Activated CD4-positive, alpha-beta memory T cell treated with anti-CD3 and anti-CD28 coated beads for 36 hours (primary cell): ENCODE data around the gene MMP10. TPM values are rescaled to one million over a fixed set of nuclear protein-coding genes. Genes with fewer than 3 reads are reported as not detected.
"Not testable (repeated sequence)": the region's sequence is repeated elsewhere in the genome, so short reads cannot be mapped to it uniquely, and the experiment has no call there.

Experiments
- CTCF ChIA-PET: fragments of 350-600 bp; sonication (Branson Sonifier 250); formaldehyde crosslinking; loops from one replicate; lab custom pipeline; 2021; ENCODE audit warnings: antibody characterized with exemption, inconsistent platforms; lab: Charles Lee
- POLR2A ChIA-PET: fragments of 350-600 bp; sonication (Branson Sonifier 250); formaldehyde crosslinking; loops from one replicate; lab custom pipeline; 2021; ENCODE audit warnings: antibody characterized with exemption; lab: Charles Lee
- DNase-seq: peaks from one replicate; pipeline ENCODE4 v3.0.0-alpha.2; 2020
- H3K27ac Mint-ChIP-seq: one replicate; pipeline ENCODE4 v1.8.0; 2021; ENCODE audit warnings: mixed read lengths
- H3K27me3 Mint-ChIP-seq: one replicate; pipeline ENCODE4 v1.8.0; 2021; ENCODE audit warnings: mixed read lengths
- H3K36me3 Mint-ChIP-seq: one replicate; pipeline ENCODE4 v1.8.0; 2021; ENCODE audit warnings: mixed read lengths
- H3K4me1 Mint-ChIP-seq: one replicate; pipeline ENCODE4 v1.8.0; 2021; ENCODE audit warnings: low read depth, mixed read lengths
- H3K4me3 Mint-ChIP-seq: one replicate; pipeline ENCODE4 v1.8.0; 2021; ENCODE audit warnings: mild to moderate bottlenecking, mixed read lengths
- H3K9me3 Mint-ChIP-seq: one replicate; pipeline ENCODE4 v1.8.0; 2021; ENCODE audit warnings: mixed read lengths
- intact Hi-C: fragments of 100-400 bp; cut with micrococcal nuclease; formaldehyde crosslinking; loops from one replicate; pipeline ENCODE4 v1.15.1; 2023
- total RNA-seq, 2 experiments: library from RNA; stranded (reverse); gene quantifications; one replicate each; pipeline ENCODE4 v1.2.3, GENCODE V29; 2021

MMP10 gene
- total RNA-seq, 2 experiments from 2014 or later = not detected

- H3K4me1 Mint-ChIP-seq, H3K9me3 Mint-ChIP-seq, H3K36me3 Mint-ChIP-seq, DNase-seq, H3K4me3 Mint-ChIP-seq, intact Hi-C loops, CTCF ChIA-PET, H3K27me3 Mint-ChIP-seq, POLR2A ChIA-PET, H3K27ac Mint-ChIP-seq: not testable (repeated sequence)
These were observed 33.5 kb downstream of the MMP10 start for GRCh38 chr11:102746746-102747578.

- Mint-ChIP-seq H3K36me3 (no peaks in the 10 kb centered on the region), H3K27me3 (peaks cover 2% of the 10 kb centered on the region), H3K27ac (no peak overlapping the region), H3K4me1 (no peaks in the 10 kb centered on the region), H3K4me3 (no peak overlapping the region), H3K9me3 (no peaks in the 10 kb centered on the region)
- ChIA-PET POLR2A (no interaction called here), CTCF (interaction anchor here (0.6 to 2.8 kb wide), 5 partner anchors 16 to 206 kb away, joined by 3 to 14 read pairs (median 5); no protein-coding TSS in a partner anchor)
- intact Hi-C loops = no loop called here
- DNase-seq = no peak
These were observed 45.8 kb downstream of the MMP10 start for GRCh38 chr11:102734650-102735049.

GRCh38 chr11:102733232-102733875 lies 47.1 kb downstream of the MMP10 start:
- peak; percentile 70 for DNase-seq
- H3K36me3 Mint-ChIP-seq = no peaks in the 10 kb centered on the region
- intact Hi-C loops = loop anchor here (1.0 kb wide), 1 partner anchor 208 kb away; no protein-coding TSS in a partner anchor
- H3K27ac Mint-ChIP-seq = no peak overlapping the region
- ChIA-PET CTCF (interaction anchor here (0.8 to 2.8 kb wide), 5 partner anchors 17 to 208 kb away, joined by 3 to 14 read pairs (median 5); no protein-coding TSS in a partner anchor), POLR2A (no interaction called here)
- H3K4me3 Mint-ChIP-seq = no peak overlapping the region
- H3K4me1 Mint-ChIP-seq = no peaks in the 10 kb centered on the region
- peaks cover 2% of the 10 kb centered on the region for H3K27me3 Mint-ChIP-seq
- H3K9me3 Mint-ChIP-seq = no peaks in the 10 kb centered on the region

- DNase-seq, POLR2A ChIA-PET, H3K4me1 Mint-ChIP-seq, H3K27me3 Mint-ChIP-seq, H3K4me3 Mint-ChIP-seq, H3K9me3 Mint-ChIP-seq, intact Hi-C loops, H3K27ac Mint-ChIP-seq, H3K36me3 Mint-ChIP-seq, CTCF ChIA-PET: not testable (repeated sequence)
These were observed 49.5 kb downstream of the MMP10 start for GRCh38 chr11:102730944-102731343.

GRCh38 chr11:102729849-102730815 lies 50.3 kb downstream of the MMP10 start:
- no peaks in the 10 kb centered on the region for H3K4me1 Mint-ChIP-seq
- no peaks in the 10 kb centered on the region for H3K9me3 Mint-ChIP-seq
- DNase-seq = no peak
- CTCF ChIA-PET = no interaction called here
- intact Hi-C loops = no loop called here
- H3K27ac Mint-ChIP-seq = no peak overlapping the region
- POLR2A ChIA-PET = no interaction called here
- no peaks in the 10 kb centered on the region for H3K27me3 Mint-ChIP-seq
- H3K4me3 Mint-ChIP-seq = no peak overlapping the region
- no peaks in the 10 kb centered on the region for H3K36me3 Mint-ChIP-seq

- POLR2A ChIA-PET = no interaction called here
- H3K4me3 Mint-ChIP-seq = no peak overlapping the region
- DNase-seq = no peak
- no peaks in the 10 kb centered on the region for H3K4me1 Mint-ChIP-seq
- no peaks in the 10 kb centered on the region for H3K27me3 Mint-ChIP-seq
- no peaks in the 10 kb centered on the region for H3K36me3 Mint-ChIP-seq
- no peak overlapping the region for H3K27ac Mint-ChIP-seq
- intact Hi-C loops = no loop called here
- CTCF ChIA-PET = no interaction called here
- H3K9me3 Mint-ChIP-seq = peaks cover 4% of the 10 kb centered on the region
These were observed 52.5 kb downstream of the MMP10 start for GRCh38 chr11:102727890-102728289.

GRCh38 chr11:102724904-102725500 lies 55.4 kb downstream of the MMP10 start, which contains the start of gene MMP8:
TSS of gene MMP8 (minus strand) at chr11:102724954. CDS start at chr11:102724855, 99 bp downstream.
- peaks cover 4% of the 10 kb centered on the region for H3K9me3 Mint-ChIP-seq
- no peaks in the 10 kb centered on the region for H3K4me1 Mint-ChIP-seq
- no peaks in the 10 kb centered on the region for H3K27me3 Mint-ChIP-seq
- intact Hi-C loops = no loop called here
- CTCF ChIA-PET = no interaction called here
- POLR2A ChIA-PET = no interaction called here
- no peak for DNase-seq
- H3K27ac Mint-ChIP-seq = no peak within 1 kb of the TSS
- no peaks in the 10 kb centered on the region for H3K36me3 Mint-ChIP-seq
- no peak within 1 kb of the TSS for H3K4me3 Mint-ChIP-seq

- Mint-ChIP-seq H3K27ac (no peak overlapping the region), H3K27me3 (peaks cover 4% of the 10 kb centered on the region), H3K9me3 (peaks cover 4% of the 10 kb centered on the region), H3K4me1 (no peaks in the 10 kb centered on the region), H3K4me3 (no peak overlapping the region), H3K36me3 (no peaks in the 10 kb centered on the region)
- intact Hi-C loops = no loop called here
- POLR2A ChIA-PET = interaction anchor here (0.6 kb wide), 1 partner anchor 270 kb away, joined by 3 read pairs; no protein-coding TSS in a partner anchor
- DNase-seq = no peak
- CTCF ChIA-PET = no interaction called here
These were observed 57.6 kb downstream of the MMP10 start for GRCh38 chr11:102722821-102723220.

Other genes with a start within 250 kb of the MMP10 start
- gene MMP7, start 249.9 kb downstream of the MMP10 start, total RNA-seq = not detected
- gene MMP20, start 155.3 kb downstream of the MMP10 start, total RNA-seq = not detected
- not detected for gene MMP27, start 74.9 kb downstream of the MMP10 start, total RNA-seq
- gene MMP8, start 55.7 kb downstream of the MMP10 start, total RNA-seq = not detected
- gene MMP1, start 17.5 kb upstream of the MMP10 start, total RNA-seq = not detected
- gene MMP3, start 63.0 kb upstream of the MMP10 start, total RNA-seq = not detected
- not detected for gene MMP12, start 94.4 kb upstream of the MMP10 start, total RNA-seq
- not detected for gene MMP13, start 175.1 kb upstream of the MMP10 start, total RNA-seq